NCI-H1092 (cell line): ENCODE measurements around the gene SLC12A6.

Experiments
- DNase-seq: peaks from one replicate; lab custom pipeline; 2025; lab: John Stamatoyannopoulos, UW

The SLC12A6 gene

GRCh38 chr15:34330279-34330678 is 7.3 kb downstream of the SLC12A6 start:
- no peak for DNase-seq

GRCh38 chr15:34329006-34329405 is 8.6 kb downstream of the SLC12A6 start:
- no peak for DNase-seq

DNA sequence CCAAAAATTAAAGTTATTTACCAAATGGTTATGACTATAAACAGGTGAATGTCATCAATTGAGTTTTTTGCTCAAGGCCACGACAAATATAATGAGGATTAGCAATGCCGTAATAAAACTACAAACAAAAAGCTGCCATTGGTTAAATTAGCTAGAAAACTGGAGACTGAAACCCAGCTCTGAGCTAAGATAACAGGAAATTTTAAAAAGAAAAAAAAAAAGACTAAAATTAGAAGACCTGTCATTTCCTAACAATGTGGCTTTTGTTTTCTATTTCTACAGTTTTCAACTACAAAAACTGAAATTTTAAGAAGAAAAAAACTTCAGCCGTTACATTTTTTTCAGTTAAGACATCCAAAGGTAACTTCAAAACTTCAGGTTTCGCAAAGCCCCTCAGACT is 9.7 kb downstream of the SLC12A6 start:
- no peak for DNase-seq

DNA sequence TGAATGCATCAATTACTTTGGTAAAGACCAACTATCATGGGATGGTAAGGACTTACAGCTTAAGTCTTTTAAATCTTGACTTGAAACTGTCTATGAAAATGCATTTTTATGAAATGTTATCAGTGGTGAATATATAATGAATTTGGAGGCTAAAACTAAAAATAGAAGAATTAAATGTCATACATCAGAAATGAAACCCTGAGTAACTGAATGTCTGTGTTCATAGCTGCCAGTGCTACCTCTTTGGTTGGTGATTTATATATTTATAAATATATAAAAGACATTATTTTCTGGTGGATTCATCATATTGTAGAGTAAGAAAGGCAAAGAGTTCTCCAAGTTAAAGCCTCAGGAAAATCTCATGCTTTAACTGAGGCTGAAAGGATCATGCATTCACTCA is 12.2 kb downstream of the SLC12A6 start:
- DNase-seq, result no peak

- DNase-seq, result no peak
These were observed 12.6 kb downstream of the SLC12A6 start for GRCh38 chr15:34324933-34325332.

DNA sequence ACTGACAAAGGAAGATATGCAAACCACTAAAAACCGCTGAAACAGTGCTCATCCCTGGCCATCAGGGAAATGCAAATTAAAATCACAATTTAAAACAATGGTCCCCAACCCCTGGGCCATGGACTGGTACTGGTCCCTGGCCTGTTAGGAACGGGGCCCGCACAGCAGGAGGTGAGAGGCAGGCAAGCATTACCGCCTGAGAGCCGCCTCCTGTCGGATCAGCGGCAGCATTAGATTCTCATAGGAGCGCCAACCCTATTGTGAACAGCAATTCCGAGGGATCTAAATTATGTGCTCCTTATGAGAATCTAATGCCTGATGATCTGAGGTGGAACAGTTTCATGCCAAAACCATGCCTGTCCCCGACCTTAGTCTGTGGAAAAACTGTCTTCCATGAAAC is 14.4 kb downstream of the SLC12A6 start:
- DNase-seq, result no peak

DNA sequence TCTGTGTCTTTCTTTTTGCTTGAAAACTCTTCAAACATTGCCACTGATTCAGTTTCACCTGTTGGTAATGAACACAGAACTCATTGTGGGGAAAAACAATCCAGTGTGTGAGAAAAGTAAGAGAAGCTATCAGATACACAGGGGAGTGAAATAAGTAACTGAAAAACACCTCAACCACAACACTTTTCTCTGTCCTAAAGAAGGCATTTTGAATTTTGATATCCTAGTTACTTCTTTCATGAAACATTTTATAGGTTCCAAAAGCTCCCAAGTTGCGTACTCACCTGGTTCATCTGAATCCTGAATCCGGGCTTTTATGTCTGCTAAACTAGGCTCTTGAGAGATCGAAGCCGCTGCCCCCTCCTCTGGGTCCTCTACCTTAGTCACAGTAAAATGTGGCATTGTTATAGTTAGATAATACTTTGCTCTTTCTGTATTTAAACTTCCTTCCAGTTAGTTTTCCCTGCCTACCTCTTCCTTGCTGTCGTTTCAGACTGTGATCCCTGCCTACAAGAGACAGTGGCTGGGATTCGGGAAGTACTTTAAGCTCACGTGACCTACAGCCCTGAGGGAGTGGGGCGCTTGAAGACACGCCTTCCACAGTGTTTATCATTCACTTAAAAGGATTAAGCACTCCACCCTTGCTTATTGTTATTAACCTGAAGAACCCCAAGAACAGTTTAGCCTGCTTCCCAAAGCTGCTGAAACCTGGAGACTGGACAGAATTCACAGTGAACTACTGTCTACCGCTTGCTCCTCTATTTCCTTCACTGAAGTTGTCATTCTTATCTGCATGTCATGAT is 19.1 kb downstream of the SLC12A6 start:
- DNase-seq, result no peak

DNA sequence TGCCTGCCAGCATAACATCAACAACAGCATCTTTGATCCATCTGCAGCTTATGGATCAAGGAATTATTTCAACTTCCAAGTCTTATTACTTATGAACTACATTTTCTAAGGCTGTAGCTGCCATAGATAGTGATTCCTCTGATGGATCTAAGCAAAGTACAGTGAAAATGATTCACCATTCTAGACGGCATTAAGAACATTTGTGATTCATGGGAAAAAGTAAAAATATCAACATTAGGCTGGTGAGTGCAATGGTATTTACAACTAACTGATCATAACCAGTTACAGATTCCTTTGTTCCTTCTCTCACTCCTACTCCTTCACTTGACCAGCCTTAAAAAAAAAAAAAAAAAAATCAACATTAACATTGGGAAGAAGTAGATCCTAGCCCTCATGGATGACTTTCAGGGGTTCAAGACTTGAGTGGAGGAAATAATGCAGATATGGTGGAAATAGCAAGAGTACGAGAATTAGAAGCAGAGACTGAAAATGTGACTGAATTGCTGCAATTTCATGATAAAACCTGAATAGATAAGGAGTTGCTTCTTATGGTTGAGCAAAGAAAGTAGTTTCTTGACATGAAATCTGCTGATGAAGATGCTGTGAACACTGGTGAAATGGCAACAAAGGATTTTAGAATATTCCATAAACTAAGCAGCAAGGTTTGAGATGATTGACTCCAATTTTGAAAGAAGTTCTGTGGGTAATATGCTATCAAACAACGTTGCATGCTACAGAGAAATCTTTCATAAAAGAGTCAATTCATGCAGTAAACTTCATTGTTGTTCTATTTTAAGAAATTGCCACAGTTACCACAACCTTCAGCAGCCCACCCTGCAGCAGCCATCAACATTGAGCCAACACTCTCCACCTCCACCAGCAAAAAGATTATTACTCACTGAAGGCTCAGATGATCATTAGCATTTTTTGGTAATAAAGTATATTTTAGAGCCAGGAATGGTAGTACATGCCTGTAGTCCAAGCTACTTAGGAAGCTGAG is 22.8 kb downstream of the SLC12A6 start:
- no peak for DNase-seq

- DNase-seq, result no peak
These were observed 26.0 kb downstream of the SLC12A6 start for GRCh38 chr15:34311563-34311962.

- DNase-seq, result no peak
These were observed 33.0 kb downstream of the SLC12A6 start for GRCh38 chr15:34304613-34305012.

- DNase-seq, result no peak
These were observed 36.5 kb downstream of the SLC12A6 start for GRCh38 chr15:34301058-34301457.

- no peak for DNase-seq
These were observed 40.5 kb downstream of the SLC12A6 start for GRCh38 chr15:34297059-34297458.

DNA sequence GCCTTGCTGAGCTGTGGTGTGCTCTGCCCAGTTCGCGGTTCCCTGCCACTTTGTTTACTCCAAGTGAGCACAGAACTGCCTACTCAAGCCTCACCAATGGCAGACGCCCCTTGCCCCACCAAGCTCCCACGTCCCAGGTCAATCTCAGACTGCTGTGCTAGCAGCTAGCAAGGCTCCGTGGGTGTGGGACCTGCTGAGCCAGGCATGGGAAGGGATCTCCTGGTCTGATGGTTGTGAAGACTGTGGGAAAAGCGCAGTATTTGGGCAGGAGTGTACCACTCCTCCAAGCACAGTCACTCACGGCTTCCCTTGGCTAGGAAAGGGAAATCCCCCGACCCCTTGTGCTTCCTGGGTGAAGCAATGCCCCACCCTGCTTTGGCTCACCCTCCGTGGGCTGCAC is 45.0 kb downstream of the SLC12A6 start:
- no peak for DNase-seq

GRCh38 chr15:34284937-34285336 is 52.6 kb downstream of the SLC12A6 start:
- DNase-seq, result no peak

GRCh38 chr15:34282384-34282783 is 55.2 kb downstream of the SLC12A6 start:
- no peak for DNase-seq

DNA sequence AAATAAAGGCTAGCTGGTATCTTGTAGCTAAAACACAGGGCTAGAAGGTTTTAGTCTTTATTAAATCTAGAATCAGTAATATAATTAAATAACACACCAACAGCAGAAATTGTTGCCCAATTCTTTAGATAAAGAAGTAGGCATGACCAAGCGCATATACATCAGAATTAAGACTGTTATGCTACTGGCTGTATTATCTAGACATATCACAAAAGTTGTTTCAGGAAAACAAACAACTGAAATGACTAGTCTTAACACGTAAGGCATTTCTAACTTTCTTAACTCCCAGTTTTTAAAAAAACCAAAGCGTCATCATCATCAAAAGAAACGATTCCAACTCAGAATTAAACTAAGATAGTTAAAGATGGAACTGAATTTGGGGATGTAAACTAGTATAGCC is 57.4 kb downstream of the SLC12A6 start:
- DNase-seq, result no peak

- no peak for DNase-seq
These were observed 58.2 kb downstream of the SLC12A6 start for GRCh38 chr15:34279368-34279767.

DNA sequence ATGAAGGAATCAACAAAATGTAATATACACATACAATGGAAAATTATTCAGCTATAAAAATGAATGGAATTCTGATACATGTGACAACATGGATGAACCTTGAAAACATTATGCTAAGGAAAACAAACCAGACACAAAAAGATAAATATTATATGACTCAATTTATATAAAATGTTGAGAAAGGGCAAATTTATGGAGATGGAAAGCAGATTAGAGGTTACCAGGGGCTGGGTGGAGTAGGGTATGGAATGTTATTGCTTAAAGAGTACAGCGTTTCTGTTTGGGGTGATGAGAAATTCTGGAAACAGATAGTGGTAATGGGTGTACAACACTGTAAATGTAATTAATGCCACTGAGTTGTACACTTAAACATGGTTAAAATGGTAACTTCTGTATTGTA is 61.9 kb downstream of the SLC12A6 start:
- no peak for DNase-seq

- DNase-seq, result no peak
These were observed 62.4 kb downstream of the SLC12A6 start for GRCh38 chr15:34275154-34275553.

GRCh38 chr15:34271493-34271892 is 66.1 kb downstream of the SLC12A6 start:
- DNase-seq, result no peak

DNA sequence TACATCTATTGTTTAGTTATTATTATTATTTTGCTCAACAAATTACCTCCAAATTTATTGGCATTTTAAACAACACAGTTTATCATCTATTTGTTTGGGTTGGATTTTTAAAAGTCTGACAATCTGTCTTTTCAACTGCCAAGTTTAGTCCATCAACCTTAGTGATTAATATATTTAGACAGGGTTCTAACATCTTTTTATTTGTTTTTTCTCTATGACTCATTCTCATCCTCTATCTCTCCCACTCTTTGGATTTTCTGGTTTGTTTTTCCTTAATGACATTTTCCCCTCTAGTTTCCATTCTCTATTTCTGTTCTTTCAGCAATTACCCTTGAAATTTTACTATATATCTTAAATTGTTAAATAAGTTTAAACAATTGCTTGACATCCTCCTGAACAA is 70.8 kb downstream of the SLC12A6 start:
- DNase-seq, result no peak

- no peak for DNase-seq
These were observed 73.5 kb downstream of the SLC12A6 start for GRCh38 chr15:34264076-34264475.

- no peak for DNase-seq
These were observed 75.2 kb downstream of the SLC12A6 start for GRCh38 chr15:34262362-34262761.
